ENCODE data around the gene GYPA. TPM values are rescaled to one million over a fixed set of nuclear protein-coding genes. Genes with fewer than 3 reads are reported as not detected.

Gene GYPA
- total and polyA plus RNA-seq, 10 of the 15 experiments (the other 5 are each of a cell fraction or from before 2014, with no cell fraction given): not detected

GRCh38 chr4:144176476-144176875 lies 36.0 kb upstream of the GYPA start:
- 0% methylated on average over 1 of the region's 1 CpG for WGBS (ENCODE audit: insufficient coverage, insufficient replicate concordance, low lambda C conversion rate, missing lambda C conversion rate)
- FAIRE-seq: no peak
- POLR2A ChIA-PET: no interaction called here

More at GRCh38 chr4:144176476-144176875, 36.0 kb upstream of the GYPA start:
- H3K36me3 ChIP-seq (ENCODE audit: control insufficient read depth in 2 of 2, insufficient read depth in 2 of 2, low read length in 1 of 2): no peaks in the 10 kb centered on the region
- ChIA-PET CTCF (interaction anchor here (1.8 kb wide), 1 partner anchor 885 kb away, joined by 8 read pairs; no protein-coding TSS in a partner anchor), RAD21 (ENCODE audit: unreplicated experiment) (interaction anchor here (0.7 to 1.5 kb wide), 2 partner anchors 882 to 885 kb away, joined by 4 read pairs; no protein-coding TSS in a partner anchor), SMC1A (ENCODE audit: uncharacterized antibody, unreplicated experiment) (interaction anchor here (1.1 to 3.0 kb wide), 3 partner anchors 8 to 885 kb away, joined by 3 to 14 read pairs (median 10); no protein-coding TSS in a partner anchor)
- intact Hi-C loops (cut with micrococcal nuclease; ENCODE audit: unreplicated experiment) (loop anchor here (10.0 kb wide), 3 partner anchors 578 to 1058 kb away; no protein-coding TSS in a partner anchor), in situ Hi-C loops (cut with MboI) (loop anchor here (5.0 to 25.0 kb wide), 3 partner anchors 608 to 1436 kb away; partner anchors contain the start of gene MMAA)
- no peak overlapping the region for H3K4me3 ChIP-seq
- no peaks in the 10 kb centered on the region for H3K79me2 ChIP-seq (ENCODE audit: control insufficient read depth, insufficient read depth, low read length)
- BruUV-seq (replicated peaks): no TSS peak
- no peaks in the 10 kb centered on the region; a peak in 1 of 4 replicates for H3K27me3 ChIP-seq (replicated peaks in 1 of 2; ENCODE audit: control insufficient read depth in 2 of 2, insufficient read depth in 2 of 2, low read length in 1 of 2)
- no peak for ATAC-seq
- H3K4me2 ChIP-seq (ENCODE audit: control insufficient read depth, insufficient read depth): no peak overlapping the region
- no peak overlapping the region for H3K27ac ChIP-seq (ENCODE audit: control insufficient read depth, insufficient read depth)
- no peak overlapping the region for H2AFZ ChIP-seq (ENCODE audit: control insufficient read depth, low read depth, low read length)
- no peaks in the 10 kb centered on the region for H3K9me3 ChIP-seq (replicated peaks; ENCODE audit: control insufficient read depth, insufficient read depth, low read length)
- TF ChIP-seq FOS (IDR thresholded peaks at IDR 0.05; ENCODE audit: borderline replicate concordance, extremely low read depth, insufficient read length) (no peak), PKNOX1 (IDR thresholded peaks at IDR 0.05) (no peak), NR2C2 (IDR thresholded peaks at IDR 0.05; ENCODE audit: borderline replicate concordance, control insufficient read depth, insufficient read length, low read depth) (no peak), CREB1 (IDR thresholded peaks at IDR 0.05; ENCODE audit: low read depth) (no peak), REST (IDR thresholded peaks at IDR 0.05; ENCODE audit: low read depth, low read length) (no peak), CBFB (IDR thresholded peaks at IDR 0.05; ENCODE audit: low read depth) (no peak), NFYB (IDR thresholded peaks at IDR 0.05; ENCODE audit: insufficient read depth, low read depth, low read length) (no peak), MYB (IDR thresholded peaks at IDR 0.05; ENCODE audit: borderline replicate concordance, low read depth, low read length) (no peak), RELA (IDR thresholded peaks at IDR 0.05; ENCODE audit: borderline replicate concordance, partially characterized antibody) (no peak), NBN (IDR thresholded peaks at IDR 0.05) (no peak), CHD2 (IDR thresholded peaks at IDR 0.05; ENCODE audit: borderline replicate concordance, low read depth, low read length) (no peak), MAX (IDR thresholded peaks at IDR 0.05; ENCODE audit: low read depth, low read length) (no peak), BMI1 (IDR thresholded peaks at IDR 0.05; ENCODE audit: borderline replicate concordance) (no peak), NFYA (IDR thresholded peaks at IDR 0.05; ENCODE audit: borderline replicate concordance, low read depth, low read length) (no peak), CHD1 (IDR thresholded peaks at IDR 0.05; ENCODE audit: low read depth, low read length) (no peak), ZBTB11 (CRISPR knock-in tag; IDR thresholded peaks at IDR 0.05) (no peak), RAD21 (IDR thresholded peaks at IDR 0.05; ENCODE audit: insufficient read depth, low read depth, low read length) (no peak), POLR2A (IDR thresholded peaks at IDR 0.05; ENCODE audit: low read depth, low read length) (no peak)
- no peak overlapping the region for H3K9ac ChIP-seq (ENCODE audit: control insufficient read depth, insufficient read depth, low read length)
- no peaks in the 10 kb centered on the region for H3K4me1 ChIP-seq (ENCODE audit: control insufficient read depth, insufficient read depth, low read length)
- H4K20me1 ChIP-seq (ENCODE audit: control insufficient read depth, insufficient read depth): no peaks in the 10 kb centered on the region
- no peak for DNase-seq (ENCODE audit: low read depth, low spot score)
